ENCODE results near the gene ITPK1.

Gene ITPK1

GRCh38 chr14:93003945-93004698 lies 111.6 kb downstream of the ITPK1 start:
- H3K4me1 Mint-ChIP-seq: peaks cover 7% of the 10 kb centered on the region
- H3K27ac Mint-ChIP-seq: no peak overlapping the region
- no peaks in the 10 kb centered on the region for H3K27me3 Mint-ChIP-seq
- H3K36me3 Mint-ChIP-seq: peaks cover 1% of the 10 kb centered on the region
- no peaks in the 10 kb centered on the region for H3K9me3 Mint-ChIP-seq
- H3K4me3 Mint-ChIP-seq: no peak overlapping the region

- Mint-ChIP-seq H3K4me1 (peaks cover 7% of the 10 kb centered on the region), H3K9me3 (no peaks in the 10 kb centered on the region), H3K27ac (no peak overlapping the region), H3K27me3 (no peaks in the 10 kb centered on the region), H3K36me3 (no peaks in the 10 kb centered on the region), H3K4me3 (no peak overlapping the region)
These were observed 112.8 kb downstream of the ITPK1 start for GRCh38 chr14:93002851-93003298.

- Mint-ChIP-seq H3K27me3 (no peaks in the 10 kb centered on the region), H3K36me3 (peaks cover 1% of the 10 kb centered on the region), H3K4me3 (no peak overlapping the region), H3K4me1 (peaks cover 7% of the 10 kb centered on the region), H3K9me3 (no peaks in the 10 kb centered on the region), H3K27ac (no peak overlapping the region)
These were observed 113.7 kb downstream of the ITPK1 start for GRCh38 chr14:93002049-93002448.

- no peaks in the 10 kb centered on the region for H3K27me3 Mint-ChIP-seq
These were observed 116.8 kb downstream of the ITPK1 start for GRCh38 chr14:92998946-92999345.

GRCh38 chr14:92997343-92998061 lies 118.2 kb downstream of the ITPK1 start:
- no peaks in the 10 kb centered on the region for H3K27me3 Mint-ChIP-seq
- no peaks in the 10 kb centered on the region for H3K9me3 Mint-ChIP-seq
- no peak overlapping the region for H3K27ac Mint-ChIP-seq
- H3K36me3 Mint-ChIP-seq: peaks cover 7% of the 10 kb centered on the region
- H3K4me3 Mint-ChIP-seq: no peak overlapping the region
- H3K4me1 Mint-ChIP-seq: no peaks in the 10 kb centered on the region

More at GRCh38 chr14:92998946-92999345, 116.8 kb downstream of the ITPK1 start:
- peaks cover 4% of the 10 kb centered on the region for H3K36me3 Mint-ChIP-seq
- H3K4me1 Mint-ChIP-seq: peaks cover 2% of the 10 kb centered on the region
- no peaks in the 10 kb centered on the region for H3K9me3 Mint-ChIP-seq
- H3K27ac Mint-ChIP-seq: no peak overlapping the region
- H3K4me3 Mint-ChIP-seq: no peak overlapping the region

- Mint-ChIP-seq H3K27me3 (no peaks in the 10 kb centered on the region), H3K27ac (no peak overlapping the region), H3K36me3 (peaks cover 7% of the 10 kb centered on the region), H3K4me3 (no peak overlapping the region), H3K9me3 (no peaks in the 10 kb centered on the region), H3K4me1 (no peaks in the 10 kb centered on the region)
These were observed 120.1 kb downstream of the ITPK1 start for GRCh38 chr14:92995620-92996019.

GRCh38 chr14:92994942-92995341 lies 120.8 kb downstream of the ITPK1 start:
- Mint-ChIP-seq H3K4me3 (no peak overlapping the region), H3K27me3 (no peaks in the 10 kb centered on the region), H3K9me3 (no peaks in the 10 kb centered on the region), H3K4me1 (no peaks in the 10 kb centered on the region), H3K36me3 (peaks cover 7% of the 10 kb centered on the region), H3K27ac (no peak overlapping the region)

GRCh38 chr14:92994131-92994676 lies 121.5 kb downstream of the ITPK1 start:
- Mint-ChIP-seq H3K4me1 (no peaks in the 10 kb centered on the region), H3K27ac (no peak overlapping the region), H3K9me3 (no peaks in the 10 kb centered on the region), H3K36me3 (peaks cover 7% of the 10 kb centered on the region), H3K27me3 (no peaks in the 10 kb centered on the region), H3K4me3 (no peak overlapping the region)

- no peaks in the 10 kb centered on the region for H3K4me1 Mint-ChIP-seq
- H3K36me3 Mint-ChIP-seq: peaks cover 7% of the 10 kb centered on the region
- no peaks in the 10 kb centered on the region for H3K27me3 Mint-ChIP-seq
- no peak overlapping the region for H3K27ac Mint-ChIP-seq
- H3K4me3 Mint-ChIP-seq: no peak overlapping the region
- H3K9me3 Mint-ChIP-seq: no peaks in the 10 kb centered on the region
These were observed 122.4 kb downstream of the ITPK1 start for GRCh38 chr14:92993302-92993701.

- H3K36me3 Mint-ChIP-seq: peaks cover 5% of the 10 kb centered on the region
- H3K9me3 Mint-ChIP-seq: no peaks in the 10 kb centered on the region
- H3K4me3 Mint-ChIP-seq: no peak overlapping the region
- no peaks in the 10 kb centered on the region for H3K27me3 Mint-ChIP-seq
- no peak overlapping the region for H3K27ac Mint-ChIP-seq
- no peaks in the 10 kb centered on the region for H3K4me1 Mint-ChIP-seq
These were observed 124.2 kb downstream of the ITPK1 start for GRCh38 chr14:92991536-92991935.

- H3K9me3 Mint-ChIP-seq: no peaks in the 10 kb centered on the region
These were observed 125.0 kb downstream of the ITPK1 start for GRCh38 chr14:92990456-92991430.

GRCh38 chr14:92988786-92989755 lies 126.7 kb downstream of the ITPK1 start:
- H3K36me3 Mint-ChIP-seq: peaks cover 8% of the 10 kb centered on the region
- H3K27me3 Mint-ChIP-seq: no peaks in the 10 kb centered on the region
- no peak overlapping the region for H3K27ac Mint-ChIP-seq
- H3K4me3 Mint-ChIP-seq: no peak overlapping the region
- no peaks in the 10 kb centered on the region for H3K4me1 Mint-ChIP-seq
- no peaks in the 10 kb centered on the region for H3K9me3 Mint-ChIP-seq

More at GRCh38 chr14:92990456-92991430, 125.0 kb downstream of the ITPK1 start:
- Mint-ChIP-seq H3K4me3 (no peak overlapping the region), H3K36me3 (peaks cover 7% of the 10 kb centered on the region), H3K27ac (no peak overlapping the region), H3K4me1 (no peaks in the 10 kb centered on the region), H3K27me3 (no peaks in the 10 kb centered on the region)

- no peaks in the 10 kb centered on the region for H3K9me3 Mint-ChIP-seq
- no peak overlapping the region for H3K4me3 Mint-ChIP-seq
- no peak overlapping the region for H3K27ac Mint-ChIP-seq
- no peaks in the 10 kb centered on the region for H3K27me3 Mint-ChIP-seq
- peaks cover 11% of the 10 kb centered on the region for H3K36me3 Mint-ChIP-seq
- H3K4me1 Mint-ChIP-seq: no peaks in the 10 kb centered on the region
These were observed 127.8 kb downstream of the ITPK1 start for GRCh38 chr14:92987713-92988510.
